GDM1 (cell line): ENCODE data around the gene MEX3B.

Experiments used
- DNase-seq: peaks from one replicate; lab custom pipeline; 2025; lab: John Stamatoyannopoulos, UW

Gene MEX3B

DNA sequence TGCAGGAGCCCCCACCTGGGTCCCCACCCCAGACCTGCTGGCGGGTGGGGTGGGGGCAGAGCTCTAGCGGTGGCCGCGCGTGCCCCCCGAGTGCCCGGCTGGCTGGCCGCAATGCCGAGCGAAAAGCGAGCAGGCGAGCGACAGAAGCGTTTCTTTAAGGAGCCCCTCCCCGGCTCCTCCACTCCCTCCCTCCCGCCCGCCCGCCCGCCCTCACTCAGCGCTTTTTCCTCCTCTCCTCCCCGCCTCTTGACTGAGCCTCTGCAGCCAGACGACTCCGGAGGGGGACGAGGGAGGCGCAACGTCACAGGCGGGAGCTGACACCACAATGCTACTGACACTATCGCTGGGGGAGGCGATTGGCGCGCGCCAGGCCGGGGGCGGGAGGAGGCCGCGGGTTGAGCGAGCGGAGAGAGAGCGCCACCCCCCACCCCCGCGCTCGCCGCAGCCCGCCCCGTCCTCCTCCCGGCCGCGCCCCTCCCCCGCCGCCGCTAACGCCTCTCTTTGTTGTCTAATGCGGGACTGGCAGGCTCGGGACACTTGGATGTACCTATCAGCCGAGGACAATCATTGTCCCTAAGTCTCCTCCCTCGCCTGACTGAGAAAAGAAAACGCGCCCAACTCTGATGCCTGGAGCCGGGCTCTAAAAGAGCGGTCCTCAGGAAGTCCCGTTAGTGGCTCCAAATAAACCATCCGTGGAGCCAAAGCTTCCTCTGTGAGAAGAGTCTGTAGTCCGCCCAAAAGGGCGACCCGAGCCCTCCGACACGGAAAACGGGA, at the start of gene MEX3B:
MEX3B (minus strand) TSS at position 127 of the 774 bp plus-strand sequence. CDS start 313 bp downstream, outside the sequence.
- peak; percentile 98 for DNase-seq

DNA sequence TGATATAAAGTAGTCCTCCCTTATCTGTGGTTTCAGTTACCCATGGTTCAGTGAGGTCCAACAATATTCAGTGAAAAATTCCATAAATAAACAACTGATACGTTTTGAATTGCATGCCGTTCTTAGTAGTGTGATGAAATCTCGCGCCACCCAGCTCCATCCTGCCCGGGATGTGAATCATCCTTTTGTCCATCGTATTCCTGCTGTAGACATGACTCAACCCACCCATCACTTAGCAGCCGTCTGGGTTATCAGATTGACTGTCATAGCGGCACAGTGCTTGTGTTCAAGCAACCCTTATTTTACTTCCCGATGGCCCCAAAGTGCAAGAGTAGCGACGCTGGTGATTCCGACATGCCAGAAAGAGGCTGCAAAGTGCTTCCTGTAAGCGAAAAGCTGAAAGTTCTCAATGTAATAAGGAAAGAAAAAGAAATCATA, 48.0 kb upstream of the MEX3B start:
- no peak for DNase-seq

DNA sequence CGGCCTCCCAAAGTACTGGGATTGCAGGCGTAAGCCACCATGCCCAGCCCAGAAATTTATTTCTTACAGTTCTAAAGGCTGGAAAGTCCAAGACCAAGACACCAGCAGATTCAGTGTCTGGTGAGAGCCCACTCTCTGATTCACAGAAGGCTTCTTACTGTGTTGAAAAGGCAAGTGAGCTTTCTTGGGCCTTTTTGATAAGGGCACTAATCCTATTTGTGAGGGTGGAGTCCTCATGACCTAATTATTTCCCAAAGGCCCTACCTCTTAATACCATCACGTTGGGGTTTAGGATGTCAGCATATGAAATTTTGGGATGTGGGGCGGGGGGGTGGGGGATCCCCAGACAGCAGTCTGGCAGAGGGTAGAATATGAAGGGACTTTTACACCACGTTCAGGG, 47.5 kb upstream of the MEX3B start:
- no peak for DNase-seq

GRCh38 chr15:82091636-82092140, 45.9 kb upstream of the MEX3B start:
- no peak for DNase-seq

GRCh38 chr15:82086243-82086995, 40.6 kb upstream of the MEX3B start:
- DNase-seq, result no peak

GRCh38 chr15:82081914-82082762, 36.3 kb upstream of the MEX3B start:
- DNase-seq, result no peak

GRCh38 chr15:82080774-82081173, 35.0 kb upstream of the MEX3B start:
- no peak for DNase-seq

DNA sequence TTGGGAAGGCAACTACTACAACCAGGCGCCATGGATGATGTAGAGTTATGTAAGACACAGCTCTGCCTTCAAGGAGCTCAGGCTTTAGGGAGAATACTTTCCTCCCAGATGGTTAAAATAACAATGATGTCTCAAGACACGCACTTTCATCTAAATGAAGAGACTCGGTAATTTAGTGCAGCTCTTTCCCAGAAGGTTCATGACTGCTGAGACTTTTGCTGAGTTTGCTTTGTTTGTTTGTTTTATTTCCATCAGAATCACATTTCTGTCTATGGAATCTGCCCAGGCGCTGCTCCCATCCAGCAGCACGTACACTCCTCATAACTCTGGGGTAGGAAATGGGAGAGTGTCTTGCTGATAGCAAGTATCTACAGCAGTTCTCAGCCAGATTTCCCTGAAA, 33.9 kb upstream of the MEX3B start:
- no peak for DNase-seq

DNA sequence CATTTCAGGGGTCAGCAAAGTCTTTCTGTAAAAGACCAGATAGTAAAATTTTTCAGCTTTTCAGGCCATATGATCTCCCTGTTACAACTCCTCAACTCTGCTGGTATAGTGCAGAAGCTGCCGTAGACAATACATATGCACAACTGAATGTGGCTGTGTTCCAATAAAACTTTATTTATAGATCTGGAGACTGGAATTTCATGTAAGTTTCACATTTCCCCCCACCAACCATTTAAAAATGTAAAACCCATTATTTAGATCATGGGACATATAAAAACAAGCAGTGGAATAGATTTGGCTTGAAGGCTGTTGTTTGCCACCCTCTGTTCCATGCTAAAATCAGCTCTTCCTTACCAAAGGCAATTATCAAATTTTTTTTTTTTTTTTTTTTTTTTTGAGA, 28.8 kb upstream of the MEX3B start:
- no peak for DNase-seq

- no peak for DNase-seq
Observed at GRCh38 chr15:82072926-82073537, 27.2 kb upstream of the MEX3B start.

GRCh38 chr15:82066455-82066854, 20.6 kb upstream of the MEX3B start:
- no peak for DNase-seq

DNA sequence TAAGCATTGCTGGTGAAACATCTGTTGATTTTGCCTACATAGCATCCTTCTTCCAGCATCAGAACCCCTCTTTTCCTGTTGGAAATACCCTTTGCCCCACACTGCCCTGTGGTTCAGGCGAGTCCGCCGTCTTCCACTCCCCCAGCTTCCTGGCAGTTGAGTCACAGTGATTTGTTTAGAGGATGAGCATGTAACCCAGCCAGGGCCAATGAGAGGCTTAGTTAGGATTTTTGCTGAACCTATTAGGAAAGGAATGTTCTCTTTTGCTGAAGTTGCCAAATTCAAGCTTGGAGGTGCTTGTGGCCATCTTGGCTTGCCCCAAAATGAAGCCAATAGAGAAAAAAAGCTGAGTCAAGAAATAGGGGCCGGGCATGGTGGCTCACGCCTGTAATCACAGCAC, 19.0 kb upstream of the MEX3B start:
- DNase-seq, result no peak

DNA sequence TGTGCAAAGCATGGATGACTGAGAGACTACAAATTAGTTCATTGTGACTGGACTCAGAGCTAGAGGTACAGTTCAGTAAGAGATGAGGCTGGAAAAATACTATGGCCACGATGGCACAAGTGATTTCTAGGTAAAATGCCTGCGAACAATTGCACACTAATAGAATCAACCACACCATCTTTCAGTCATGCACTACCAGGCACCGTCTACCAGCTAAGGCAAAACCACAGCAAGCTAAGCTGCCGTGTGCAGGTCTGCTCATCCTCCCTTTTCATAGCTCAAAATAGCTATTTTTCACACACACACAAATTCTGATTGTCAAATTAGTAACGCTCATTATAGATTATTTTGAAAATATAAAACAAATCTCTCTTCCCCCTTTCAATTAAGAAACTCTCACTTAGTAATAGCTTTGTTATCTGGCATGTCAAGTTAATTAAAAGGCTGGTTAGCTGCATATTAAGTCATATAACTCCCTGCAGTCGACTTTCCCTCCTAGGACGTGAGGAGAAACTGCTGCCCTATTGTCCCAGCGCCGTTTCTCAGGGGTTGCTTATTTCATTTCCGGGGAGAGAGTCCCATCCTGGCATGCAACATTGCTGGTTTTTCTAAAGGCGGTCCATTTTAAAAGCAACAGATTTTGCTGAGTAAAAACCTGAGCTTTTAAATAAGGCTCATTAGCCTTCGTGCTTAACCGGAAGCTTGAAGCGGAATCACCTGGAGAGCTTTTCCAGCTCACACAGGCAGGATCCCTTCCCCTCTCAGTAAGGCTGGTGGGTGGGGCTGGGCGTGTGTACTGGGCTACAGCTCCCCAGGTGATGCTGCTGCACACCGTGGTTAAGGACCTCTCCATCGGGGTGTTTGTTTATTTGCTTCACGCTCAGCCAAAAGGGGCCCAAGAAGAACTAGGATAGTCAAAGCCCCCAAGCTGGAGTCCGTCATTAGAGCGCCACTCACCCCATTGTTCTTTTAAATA, 16.9 kb upstream of the MEX3B start:
- DNase-seq, result no peak

- no peak for DNase-seq
Observed at GRCh38 chr15:82060817-82061216, 15.0 kb upstream of the MEX3B start.

- DNase-seq, result no peak
Observed at GRCh38 chr15:82058517-82059204, 12.8 kb upstream of the MEX3B start.

DNA sequence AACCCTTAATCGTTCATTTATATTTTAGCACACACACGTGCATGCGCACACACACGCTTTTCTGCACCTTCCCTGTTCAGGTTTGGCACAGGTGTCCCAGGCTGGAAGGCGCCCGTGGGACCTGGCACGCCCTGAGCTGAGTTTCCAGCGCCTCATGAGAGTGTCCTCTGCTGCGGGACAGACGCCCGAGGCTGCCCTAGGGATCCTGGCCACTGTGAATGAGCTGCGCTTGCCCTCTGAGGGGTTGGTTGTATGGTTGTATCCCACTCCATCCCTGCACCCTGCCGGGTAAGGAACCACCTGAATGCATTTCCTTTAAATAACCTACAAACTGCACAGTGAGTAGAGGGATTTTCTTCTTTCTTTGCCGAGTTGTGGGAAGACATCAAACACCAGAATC, 12.2 kb upstream of the MEX3B start:
- DNase-seq, result no peak

GRCh38 chr15:82056958-82057823, 11.4 kb upstream of the MEX3B start:
- no peak for DNase-seq

- DNase-seq, result no peak
Observed at GRCh38 chr15:82052751-82053150, 6.9 kb upstream of the MEX3B start.

GRCh38 chr15:82051664-82052063, 5.8 kb upstream of the MEX3B start:
- no peak for DNase-seq
